ENCODE data around the gene VPS13D. TPM values are rescaled to one million over a fixed set of nuclear protein-coding genes. Genes with fewer than 3 reads are reported as not detected.

VPS13D gene
- total RNA-seq, 4 donors from 2014 or later, result 94.4 to 472 (median 163) TPM

DNA sequence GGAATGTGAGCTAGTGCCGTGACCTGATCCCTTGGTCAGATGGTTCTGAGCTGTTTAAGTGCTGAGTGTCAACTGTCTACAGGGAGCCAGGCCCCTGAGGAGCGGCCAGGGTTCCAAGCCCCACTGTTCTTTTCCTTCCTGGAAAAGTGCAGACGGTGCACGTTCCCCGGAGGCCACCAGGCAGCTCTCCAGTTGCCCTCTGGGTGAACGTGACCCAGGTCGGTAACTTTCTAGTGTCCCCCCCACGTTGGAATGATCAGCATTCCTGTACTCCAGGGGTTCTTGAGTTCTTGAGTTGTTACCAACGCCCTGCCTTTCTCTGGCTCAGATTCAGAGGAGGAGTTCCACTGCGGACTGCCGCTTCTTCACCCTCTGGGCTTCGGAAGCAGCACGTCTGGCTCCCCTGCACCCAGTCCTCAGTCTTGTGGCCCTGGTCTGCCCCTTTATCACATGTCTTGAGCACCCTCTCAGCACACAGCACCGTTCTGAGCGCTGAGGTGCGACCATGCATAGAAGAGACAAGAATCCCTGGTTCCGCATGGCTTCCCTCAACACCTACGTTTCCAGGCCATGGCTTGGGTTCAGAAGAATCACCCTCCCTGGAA is 256.7 kb downstream of the VPS13D start:
- 67% methylated on average over 17 of the region's 18 CpGs for WGBS
- Histone ChIP-seq H3K27me3 (no peaks in the 10 kb centered on the region), H3K4me3 (no peak overlapping the region), H3K9me3 (no peaks in the 10 kb centered on the region), H3K36me3 (peaks cover 15% of the 10 kb centered on the region), H3K27ac (no peak overlapping the region), H3K4me1 (peaks cover 22% of the 10 kb centered on the region)
- no peak for TF ChIP-seq POLR2AphosphoS5 (IDR thresholded peaks at IDR 0.05)
- TF ChIP-seq, protein P1, sequence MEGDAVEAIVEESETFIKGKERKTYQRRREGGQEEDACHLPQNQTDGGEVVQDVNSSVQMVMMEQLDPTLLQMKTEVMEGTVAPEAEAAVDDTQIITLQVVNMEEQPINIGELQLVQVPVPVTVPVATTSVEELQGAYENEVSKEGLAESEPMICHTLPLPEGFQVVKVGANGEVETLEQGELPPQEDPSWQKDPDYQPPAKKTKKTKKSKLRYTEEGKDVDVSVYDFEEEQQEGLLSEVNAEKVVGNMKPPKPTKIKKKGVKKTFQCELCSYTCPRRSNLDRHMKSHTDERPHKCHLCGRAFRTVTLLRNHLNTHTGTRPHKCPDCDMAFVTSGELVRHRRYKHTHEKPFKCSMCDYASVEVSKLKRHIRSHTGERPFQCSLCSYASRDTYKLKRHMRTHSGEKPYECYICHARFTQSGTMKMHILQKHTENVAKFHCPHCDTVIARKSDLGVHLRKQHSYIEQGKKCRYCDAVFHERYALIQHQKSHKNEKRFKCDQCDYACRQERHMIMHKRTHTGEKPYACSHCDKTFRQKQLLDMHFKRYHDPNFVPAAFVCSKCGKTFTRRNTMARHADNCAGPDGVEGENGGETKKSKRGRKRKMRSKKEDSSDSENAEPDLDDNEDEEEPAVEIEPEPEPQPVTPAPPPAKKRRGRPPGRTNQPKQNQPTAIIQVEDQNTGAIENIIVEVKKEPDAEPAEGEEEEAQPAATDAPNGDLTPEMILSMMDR (IDR thresholded peaks at IDR 0.05), result no peak
- TF ChIP-seq POLR2A (IDR thresholded peaks at IDR 0.05), result no peak
- TF ChIP-seq EP300 (IDR thresholded peaks at IDR 0.05), result no peak
- DNase-seq (ENCODE audit: low spot score in 2 of 2), result no peak

DNA sequence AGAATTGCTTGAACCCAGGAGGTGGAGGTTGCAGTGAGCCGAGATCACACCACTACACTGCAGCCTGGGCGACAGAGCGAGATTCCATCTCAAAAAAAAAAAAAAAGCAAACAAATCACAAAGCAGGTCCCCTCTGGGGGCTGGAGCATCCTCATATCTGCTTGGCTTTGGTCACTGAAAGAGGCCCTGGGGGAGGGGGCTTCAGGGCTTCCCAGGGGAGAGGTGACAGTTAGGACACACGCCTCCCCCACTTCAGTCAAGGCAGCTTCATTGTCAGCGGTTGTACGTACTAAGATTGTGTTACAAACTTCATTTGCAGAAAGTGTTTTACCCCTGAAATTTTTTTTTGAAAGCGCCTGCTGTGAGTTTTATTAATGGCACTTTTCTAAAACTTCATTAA is 257.7 kb downstream of the VPS13D start:
- TF ChIP-seq POLR2A (IDR thresholded peaks at IDR 0.05) (no peak), POLR2AphosphoS5 (IDR thresholded peaks at IDR 0.05) (no peak), EP300 (IDR thresholded peaks at IDR 0.05) (no peak)
- TF ChIP-seq, protein P1 (IDR thresholded peaks at IDR 0.05), result no peak
- DNase-seq (ENCODE audit: low spot score in 2 of 2), result no peak
- no peaks in the 10 kb centered on the region for H3K27me3 ChIP-seq
- H3K27ac ChIP-seq, result no peak overlapping the region
- H3K4me3 ChIP-seq, result no peak overlapping the region
- H3K9me3 ChIP-seq, result no peaks in the 10 kb centered on the region
- H3K4me1 ChIP-seq, result peaks cover 15% of the 10 kb centered on the region
- WGBS, result 95% methylated on average over 7 of the region's 7 CpGs
- H3K36me3 ChIP-seq, result peaks cover 15% of the 10 kb centered on the region

DNA sequence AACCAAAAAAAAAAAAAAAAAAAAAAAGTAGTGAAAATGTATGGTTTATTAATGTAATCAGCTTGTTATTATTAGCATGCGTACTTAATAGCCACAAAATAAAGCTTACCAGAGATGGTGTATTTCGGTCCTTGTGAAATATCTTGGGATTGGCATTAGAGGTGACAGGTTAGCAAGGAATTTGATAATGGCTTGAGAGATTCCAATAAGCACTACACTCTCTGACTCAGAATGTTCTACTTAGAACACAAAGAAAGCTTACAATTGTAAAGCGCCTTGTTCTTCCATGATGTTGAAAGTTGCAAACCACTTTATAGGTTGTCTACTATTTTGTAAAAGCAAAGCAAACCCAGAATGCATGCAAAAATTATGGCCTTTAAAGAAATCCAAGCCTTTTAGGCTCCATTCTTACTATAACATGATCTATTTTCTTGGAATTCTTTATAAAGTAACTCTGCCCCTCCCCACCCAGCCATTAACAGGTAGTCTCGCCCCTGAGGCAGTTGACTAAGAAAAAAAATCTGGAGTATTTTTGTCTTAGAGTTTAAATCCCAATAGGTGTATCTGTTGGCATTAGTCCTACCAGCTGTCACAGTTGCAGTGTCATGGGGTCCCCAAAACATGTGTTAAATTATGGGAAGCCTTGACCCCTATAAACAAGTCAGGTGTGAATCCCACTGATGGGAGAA is 259.0 kb downstream of the VPS13D start:
- no peak for TF ChIP-seq POLR2A (IDR thresholded peaks at IDR 0.05)
- TF ChIP-seq EP300 (IDR thresholded peaks at IDR 0.05), result no peak
- TF ChIP-seq POLR2AphosphoS5 (IDR thresholded peaks at IDR 0.05), result no peak
- TF ChIP-seq, protein P1 (IDR thresholded peaks at IDR 0.05), result no peak
- no peak overlapping the region for H3K27ac ChIP-seq

DNA sequence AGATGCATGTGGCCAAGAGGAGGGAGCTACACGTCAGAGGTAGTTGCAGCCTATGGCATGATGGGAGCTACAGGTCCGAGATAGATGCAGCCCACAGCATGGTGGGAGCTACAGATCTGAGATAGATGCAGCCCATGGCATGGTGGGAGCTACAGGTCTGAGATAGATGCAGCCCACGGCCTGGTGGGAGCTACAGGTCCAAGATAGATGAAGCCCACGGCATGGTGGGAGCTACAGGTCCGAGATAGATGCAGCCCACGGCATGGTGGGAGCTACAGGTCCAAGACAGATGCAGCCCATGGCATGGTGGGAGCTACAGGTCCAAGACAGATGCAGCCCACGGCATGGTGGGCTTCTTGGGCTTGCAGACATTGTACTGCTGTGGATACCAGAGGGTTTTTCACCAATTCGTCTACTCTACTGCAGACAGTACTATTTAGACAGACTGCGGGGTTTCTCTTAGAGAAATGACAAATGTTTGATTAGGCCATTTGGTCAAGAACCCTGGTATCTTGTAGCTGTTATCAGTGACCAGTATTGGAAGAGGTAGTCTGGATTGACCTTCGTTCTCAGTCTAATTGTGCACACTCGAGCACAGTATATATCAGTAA is 260.8 kb downstream of the VPS13D start:
- Histone ChIP-seq H3K9me3 (no peaks in the 10 kb centered on the region), H3K36me3 (peaks cover 13% of the 10 kb centered on the region), H3K4me1 (peaks cover 4% of the 10 kb centered on the region), H3K27me3 (no peaks in the 10 kb centered on the region), H3K27ac (no peak overlapping the region), H3K4me3 (no peak overlapping the region)
- TF ChIP-seq POLR2AphosphoS5 (IDR thresholded peaks at IDR 0.05), result no peak
- WGBS, result 94% methylated on average over 10 of the region's 11 CpGs
- no peak for DNase-seq (ENCODE audit: low spot score in 2 of 2)

More for the DNA sequence above, 259.0 kb downstream of the VPS13D start:
- no peak for DNase-seq (ENCODE audit: low spot score in 2 of 2)
- Histone ChIP-seq H3K27me3 (no peaks in the 10 kb centered on the region), H3K36me3 (peaks cover 15% of the 10 kb centered on the region), H3K4me3 (no peak overlapping the region), H3K9me3 (no peaks in the 10 kb centered on the region), H3K4me1 (peaks cover 15% of the 10 kb centered on the region)
- 90% methylated on average over 4 of the region's 4 CpGs for WGBS

DNA sequence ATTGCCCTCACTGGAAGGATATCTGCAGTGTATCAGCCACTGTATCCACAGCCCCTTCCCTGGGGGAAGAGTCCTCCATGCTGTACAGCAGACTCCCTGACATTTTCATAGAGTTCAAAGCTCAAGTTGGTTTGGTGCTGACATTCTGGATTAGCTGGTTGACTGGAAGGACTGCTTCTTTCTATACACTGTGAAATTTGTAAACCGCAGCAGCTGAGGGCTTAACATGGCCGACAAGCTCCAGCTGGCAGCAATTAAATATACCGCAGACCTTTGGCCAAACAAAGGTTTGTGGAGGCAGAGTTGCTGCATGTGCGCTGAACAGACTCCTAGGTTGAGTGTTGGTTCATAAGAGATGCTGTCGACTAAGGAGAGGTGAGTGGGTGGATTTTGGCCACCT is 261.8 kb downstream of the VPS13D start:
- DNase-seq (ENCODE audit: low spot score in 2 of 2), result no peak
- Histone ChIP-seq H3K36me3 (peaks cover 11% of the 10 kb centered on the region), H3K9me3 (no peaks in the 10 kb centered on the region), H3K4me3 (no peak overlapping the region), H3K27ac (no peak overlapping the region), H3K4me1 (no peaks in the 10 kb centered on the region), H3K27me3 (no peaks in the 10 kb centered on the region)
- no peak for TF ChIP-seq EP300 (IDR thresholded peaks at IDR 0.05)
- TF ChIP-seq POLR2A (IDR thresholded peaks at IDR 0.05), result no peak
- no peak for TF ChIP-seq POLR2AphosphoS5 (IDR thresholded peaks at IDR 0.05)
- TF ChIP-seq, protein P1 (IDR thresholded peaks at IDR 0.05), result no peak
- WGBS, result 89% methylated on average over 5 of the region's 5 CpGs
